Activated T-helper 1 cell treated with anti-CD3 and anti-CD28 coated beads, Interleukin-2, amount 50 U/mL, for 16 hours (primary cell): ENCODE data around the gene RBCK1.
"Not testable (repeated sequence)": the region's sequence is repeated elsewhere in the genome, so short reads cannot be mapped to it uniquely, and the experiment has no call there.

Experiments used
- DNase-seq, 2 donors: peaks; one replicate each; pipeline ENCODE4 v3.0.0-alpha.2; 2020; ENCODE audit warnings: low read depth in 1 of 2, low spot score in 1 of 2

RBCK1 gene

GRCh38 chr20:375265-375889, 32.7 kb upstream of the RBCK1 start:
- no peak for DNase-seq

- no peak for DNase-seq
Measured at GRCh38 chr20:376089-376488, 32.0 kb upstream of the RBCK1 start.

GRCh38 chr20:376750-377149, 31.3 kb upstream of the RBCK1 start:
- no peak for DNase-seq

- DNase-seq, result not testable (repeated sequence)
Measured at GRCh38 chr20:377578-377977, 30.5 kb upstream of the RBCK1 start.

- no peak for DNase-seq
Measured at GRCh38 chr20:378961-379336, 29.1 kb upstream of the RBCK1 start.

- DNase-seq, result peak; percentile 38 to 48
Measured at GRCh38 chr20:380763-381580, 27.1 kb upstream of the RBCK1 start.

- DNase-seq, result peak; percentile 45 to 57
Measured at GRCh38 chr20:381581-382290, 26.4 kb upstream of the RBCK1 start.

GRCh38 chr20:382291-383115, 25.6 kb upstream of the RBCK1 start:
- DNase-seq, result no peak

GRCh38 chr20:383889-384288, 24.2 kb upstream of the RBCK1 start:
- no peak for DNase-seq

- no peak for DNase-seq
Measured at GRCh38 chr20:384723-385122, 23.4 kb upstream of the RBCK1 start.

GRCh38 chr20:385448-385847, 22.7 kb upstream of the RBCK1 start:
- DNase-seq, result no peak

GRCh38 chr20:386634-387033, 21.5 kb upstream of the RBCK1 start:
- DNase-seq, result not testable (repeated sequence)

- no peak for DNase-seq
Measured at GRCh38 chr20:387520-387919, 20.6 kb upstream of the RBCK1 start.

GRCh38 chr20:388034-388994, 19.8 kb upstream of the RBCK1 start:
- DNase-seq, result no peak

- DNase-seq, result no peak
Measured at GRCh38 chr20:389220-389619, 18.9 kb upstream of the RBCK1 start.

- no peak for DNase-seq
Measured at GRCh38 chr20:391041-391711, 16.9 kb upstream of the RBCK1 start.

- not testable (repeated sequence) for DNase-seq
Measured at GRCh38 chr20:393296-393695, 14.8 kb upstream of the RBCK1 start.

GRCh38 chr20:396252-396618, 11.9 kb upstream of the RBCK1 start:
- no peak for DNase-seq

- no peak for DNase-seq
Measured at GRCh38 chr20:396619-397431, 11.3 kb upstream of the RBCK1 start.
